GM21381 (cell line): ENCODE data around the gene MEPCE.
A peak's percentile ranks its signal among the peaks of the same experiment; 100 is the strongest.
"Not testable (repeated sequence)": the region's sequence is repeated elsewhere in the genome, so short reads cannot be mapped to it uniquely, and the experiment has no call there.

ENCODE experiments used
- ATAC-seq: cut with Tn5 transposase; IDR thresholded peaks from one replicate; pipeline ENCODE4 v1.9.1; 2021; ENCODE audit warnings: mild to moderate bottlenecking, moderate library complexity; ENCODE audit not compliant: unreplicated experiment

Gene MEPCE, protein sequence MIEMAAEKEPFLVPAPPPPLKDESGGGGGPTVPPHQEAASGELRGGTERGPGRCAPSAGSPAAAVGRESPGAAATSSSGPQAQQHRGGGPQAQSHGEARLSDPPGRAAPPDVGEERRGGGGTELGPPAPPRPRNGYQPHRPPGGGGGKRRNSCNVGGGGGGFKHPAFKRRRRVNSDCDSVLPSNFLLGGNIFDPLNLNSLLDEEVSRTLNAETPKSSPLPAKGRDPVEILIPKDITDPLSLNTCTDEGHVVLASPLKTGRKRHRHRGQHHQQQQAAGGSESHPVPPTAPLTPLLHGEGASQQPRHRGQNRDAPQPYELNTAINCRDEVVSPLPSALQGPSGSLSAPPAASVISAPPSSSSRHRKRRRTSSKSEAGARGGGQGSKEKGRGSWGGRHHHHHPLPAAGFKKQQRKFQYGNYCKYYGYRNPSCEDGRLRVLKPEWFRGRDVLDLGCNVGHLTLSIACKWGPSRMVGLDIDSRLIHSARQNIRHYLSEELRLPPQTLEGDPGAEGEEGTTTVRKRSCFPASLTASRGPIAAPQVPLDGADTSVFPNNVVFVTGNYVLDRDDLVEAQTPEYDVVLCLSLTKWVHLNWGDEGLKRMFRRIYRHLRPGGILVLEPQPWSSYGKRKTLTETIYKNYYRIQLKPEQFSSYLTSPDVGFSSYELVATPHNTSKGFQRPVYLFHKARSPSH

DNA sequence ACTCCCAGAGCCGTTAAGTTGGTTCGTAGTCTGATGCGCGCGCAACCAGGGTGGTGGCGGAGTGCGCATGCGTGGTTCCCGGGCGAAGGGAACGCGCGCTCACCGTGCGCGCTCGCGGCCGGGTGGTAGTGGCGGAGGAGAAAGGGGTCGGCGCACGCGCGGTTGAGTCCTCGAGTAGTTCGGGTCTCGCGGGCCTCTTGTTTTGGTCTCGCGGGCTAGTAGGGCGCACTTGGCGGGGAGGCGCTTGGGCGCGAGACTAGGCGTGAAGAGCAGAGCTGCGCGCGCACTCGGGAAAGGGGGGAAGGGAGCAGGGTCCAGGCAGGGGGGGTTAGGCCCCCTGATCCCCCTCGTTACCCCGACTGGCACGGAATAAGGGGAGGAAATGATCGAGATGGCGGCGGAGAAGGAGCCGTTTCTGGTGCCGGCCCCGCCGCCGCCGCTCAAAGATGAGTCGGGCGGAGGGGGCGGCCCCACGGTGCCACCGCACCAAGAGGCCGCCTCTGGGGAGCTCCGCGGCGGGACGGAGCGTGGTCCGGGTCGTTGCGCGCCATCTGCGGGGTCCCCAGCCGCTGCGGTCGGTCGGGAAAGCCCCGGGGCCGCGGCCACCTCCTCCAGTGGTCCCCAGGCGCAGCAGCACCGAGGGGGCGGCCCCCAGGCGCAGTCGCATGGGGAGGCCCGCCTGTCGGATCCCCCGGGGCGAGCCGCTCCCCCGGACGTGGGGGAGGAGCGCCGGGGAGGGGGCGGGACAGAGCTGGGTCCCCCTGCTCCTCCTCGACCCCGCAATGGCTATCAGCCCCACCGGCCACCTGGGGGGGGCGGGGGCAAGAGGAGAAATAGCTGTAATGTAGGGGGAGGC is at the start of gene MEPCE:
Gene MEPCE (plus strand): TSS at position 195 of the 856 bp plus-strand sequence. CDS start 188 bp downstream, at position 383.
- ATAC-seq, result peak; percentile 37

DNA sequence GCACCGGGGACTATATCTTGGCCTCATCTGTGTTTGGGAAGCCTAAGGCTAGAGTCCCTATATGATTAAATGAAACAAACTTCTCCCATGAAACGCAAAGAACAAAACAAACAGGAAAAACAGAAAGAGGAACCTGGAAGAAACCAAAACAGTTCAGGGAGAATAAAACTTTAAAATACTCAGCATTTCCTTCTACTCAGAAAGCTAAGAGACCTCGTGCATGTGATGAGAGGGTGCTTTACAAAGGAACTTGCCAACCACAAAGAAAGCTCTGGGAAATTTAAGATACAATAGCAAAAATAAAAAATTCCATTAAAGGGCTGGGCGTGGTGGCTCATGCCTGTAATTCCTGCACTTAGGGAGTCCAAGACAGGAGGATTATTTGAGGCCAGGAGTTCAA is 49.4 kb upstream of the MEPCE start:
- ATAC-seq, result no peak

DNA sequence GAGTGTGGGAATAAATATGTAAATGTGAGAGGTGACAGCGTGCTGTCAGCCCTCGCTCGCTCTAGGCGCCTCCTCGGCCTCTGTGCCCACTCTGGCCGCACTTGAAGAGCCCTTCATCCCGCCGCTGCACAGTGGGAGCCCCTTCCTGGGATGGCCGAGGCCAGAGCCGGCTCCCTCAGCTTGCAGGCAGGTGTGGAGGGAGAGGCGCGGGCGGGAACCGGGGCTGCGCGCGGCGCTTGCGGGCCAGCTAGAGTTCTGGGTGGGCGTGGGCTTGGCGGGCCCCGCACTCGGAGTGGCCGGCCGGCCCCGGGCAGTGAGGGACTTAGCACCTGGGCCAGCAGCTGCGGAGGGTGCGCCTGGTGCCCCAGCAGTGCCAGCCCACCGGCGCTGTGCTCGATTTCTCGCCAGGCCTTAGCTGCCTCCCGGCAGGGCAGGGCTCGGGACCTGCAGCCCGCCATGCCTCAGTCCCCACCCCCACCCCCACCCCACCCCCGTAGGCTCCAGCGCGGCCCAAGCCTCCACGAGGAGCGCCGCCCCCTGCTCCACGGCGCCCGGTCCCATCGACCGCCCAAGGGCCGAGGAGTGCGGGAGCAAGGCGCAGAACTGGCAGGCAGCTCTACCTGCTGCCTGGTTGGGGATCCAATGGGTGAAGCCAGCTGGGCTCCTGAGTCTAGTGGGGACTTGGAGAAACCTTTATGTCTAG is 47.9 kb upstream of the MEPCE start:
- not testable (repeated sequence) for ATAC-seq

DNA sequence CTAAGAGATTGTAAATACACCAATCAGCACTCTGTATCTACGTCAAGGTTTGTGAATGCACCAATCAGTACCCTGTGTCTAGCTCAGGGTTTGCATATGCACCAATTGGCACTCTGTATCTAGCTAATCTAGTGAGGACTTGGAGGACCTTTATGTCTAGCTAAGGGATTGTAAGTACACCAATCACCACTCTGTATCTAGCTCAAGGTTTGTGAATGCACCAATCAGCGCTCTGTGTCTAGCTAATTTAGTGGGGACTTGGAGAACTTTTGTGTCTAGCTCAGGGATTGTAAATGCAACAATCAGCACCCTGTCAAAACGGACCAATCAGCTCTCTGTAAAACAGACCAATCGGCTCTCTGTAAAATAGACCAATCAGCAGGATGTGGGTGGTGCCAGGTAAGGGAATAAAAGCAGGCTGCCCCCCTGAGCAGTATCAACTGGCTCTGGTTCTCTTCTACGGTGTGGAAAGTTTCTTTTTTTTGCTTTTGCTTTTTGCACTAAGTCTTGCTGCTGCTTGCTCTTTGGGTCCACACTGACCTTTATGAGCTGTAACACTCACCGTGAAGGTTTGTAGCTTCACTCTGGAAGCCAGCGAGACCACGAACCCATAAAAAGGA is 47.3 kb upstream of the MEPCE start:
- not testable (repeated sequence) for ATAC-seq

DNA sequence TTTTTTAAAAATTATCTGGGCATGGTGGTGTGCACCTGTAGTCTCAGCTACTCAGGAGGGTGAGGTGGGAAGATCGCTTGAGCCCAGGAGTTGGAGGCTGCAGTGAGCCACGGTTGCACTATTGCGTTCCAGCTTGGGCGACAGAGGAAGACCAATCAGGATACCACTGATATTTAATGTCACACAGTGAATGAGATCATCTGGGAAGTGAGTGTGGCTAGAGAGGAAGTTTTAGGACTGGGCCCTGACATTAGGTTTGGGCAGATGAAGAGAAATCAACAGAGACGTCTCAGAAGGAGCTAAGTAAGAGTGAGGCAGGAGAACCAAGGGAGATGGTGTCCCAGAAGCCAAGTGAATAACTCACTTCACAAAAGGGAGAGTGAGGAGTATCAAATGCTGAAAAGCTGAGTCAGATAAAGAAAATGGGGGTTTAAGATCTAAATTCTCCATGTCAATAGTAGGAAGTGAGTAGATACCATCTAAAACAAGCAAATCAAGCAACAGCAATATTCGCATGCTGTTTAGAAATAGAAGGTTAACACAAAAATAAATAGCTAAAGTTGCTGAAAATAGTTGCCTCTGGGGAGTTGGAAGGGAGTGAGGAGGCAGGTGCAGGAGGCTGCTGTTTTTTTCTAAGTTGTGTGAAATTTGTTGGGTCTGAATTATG is 44.9 kb upstream of the MEPCE start:
- ATAC-seq, result no peak

DNA sequence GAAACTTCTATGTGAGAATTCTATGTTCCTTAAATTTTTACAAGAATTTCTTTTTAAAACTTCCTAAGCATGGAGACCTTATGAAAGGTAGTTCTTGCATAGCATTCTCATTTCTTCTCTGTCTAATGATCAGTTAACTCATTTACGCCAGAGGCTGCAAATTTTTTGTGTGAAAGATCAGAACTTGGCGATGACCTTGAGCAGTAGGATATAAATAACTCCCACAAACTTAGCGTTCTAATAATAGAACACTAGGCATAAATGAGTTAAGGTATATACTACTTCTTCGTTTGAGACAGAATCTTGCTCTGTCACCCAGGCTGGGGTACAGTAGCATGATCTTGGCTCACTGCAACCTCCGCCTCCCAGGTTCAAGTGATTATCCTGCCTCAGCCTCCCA is 42.7 kb upstream of the MEPCE start:
- ATAC-seq, result no peak

DNA sequence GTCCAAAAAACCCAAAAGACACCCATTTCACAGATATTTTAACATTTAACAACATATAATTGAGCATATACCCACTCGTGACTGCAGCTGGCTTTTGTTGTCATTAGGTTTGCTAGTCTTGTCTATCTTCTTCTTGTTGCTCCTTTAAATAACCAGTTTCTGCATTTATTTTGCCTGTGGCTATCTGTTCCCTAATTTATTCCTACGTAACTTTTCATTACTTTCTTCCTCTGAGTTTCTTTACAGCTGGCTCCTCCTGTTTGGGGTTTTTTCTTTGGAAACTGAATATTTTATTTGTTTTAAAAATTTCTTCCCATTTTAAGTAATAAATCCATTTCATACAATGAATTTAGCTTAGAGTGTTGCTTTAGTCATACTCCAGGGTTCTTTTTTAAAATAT is 41.9 kb upstream of the MEPCE start:
- ATAC-seq, result no peak

DNA sequence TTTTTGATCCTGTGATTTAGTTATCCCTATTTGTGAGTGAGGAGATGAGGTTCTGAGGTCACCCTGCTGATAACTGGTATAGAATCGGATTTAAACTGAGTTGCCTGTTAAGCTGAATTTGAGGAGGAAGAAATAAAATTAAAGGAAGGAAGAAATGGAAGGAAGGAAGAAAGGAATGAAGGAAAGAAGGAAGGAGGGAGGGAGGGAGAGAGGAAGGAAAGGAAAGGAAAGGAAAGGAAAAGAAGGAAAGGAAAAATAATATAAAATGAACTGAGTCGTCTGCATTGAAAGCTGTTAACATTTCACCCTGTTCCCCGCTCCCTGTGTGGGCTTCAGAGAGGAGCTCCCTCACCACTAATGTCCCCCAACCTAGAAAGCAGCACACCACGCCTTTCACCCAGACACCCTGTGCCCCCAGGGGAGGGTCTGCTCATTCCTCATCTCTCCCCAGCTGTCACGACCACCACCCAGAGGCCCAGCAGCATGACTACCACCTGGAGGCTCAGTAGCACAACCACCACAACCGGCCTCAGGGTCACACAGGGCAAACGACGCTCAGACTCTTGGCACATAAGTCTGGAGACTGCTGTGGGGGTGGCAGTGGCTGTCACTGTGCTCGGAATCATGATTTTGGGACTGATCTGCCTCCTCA is 40.1 kb upstream of the MEPCE start:
- ATAC-seq, result no peak

DNA sequence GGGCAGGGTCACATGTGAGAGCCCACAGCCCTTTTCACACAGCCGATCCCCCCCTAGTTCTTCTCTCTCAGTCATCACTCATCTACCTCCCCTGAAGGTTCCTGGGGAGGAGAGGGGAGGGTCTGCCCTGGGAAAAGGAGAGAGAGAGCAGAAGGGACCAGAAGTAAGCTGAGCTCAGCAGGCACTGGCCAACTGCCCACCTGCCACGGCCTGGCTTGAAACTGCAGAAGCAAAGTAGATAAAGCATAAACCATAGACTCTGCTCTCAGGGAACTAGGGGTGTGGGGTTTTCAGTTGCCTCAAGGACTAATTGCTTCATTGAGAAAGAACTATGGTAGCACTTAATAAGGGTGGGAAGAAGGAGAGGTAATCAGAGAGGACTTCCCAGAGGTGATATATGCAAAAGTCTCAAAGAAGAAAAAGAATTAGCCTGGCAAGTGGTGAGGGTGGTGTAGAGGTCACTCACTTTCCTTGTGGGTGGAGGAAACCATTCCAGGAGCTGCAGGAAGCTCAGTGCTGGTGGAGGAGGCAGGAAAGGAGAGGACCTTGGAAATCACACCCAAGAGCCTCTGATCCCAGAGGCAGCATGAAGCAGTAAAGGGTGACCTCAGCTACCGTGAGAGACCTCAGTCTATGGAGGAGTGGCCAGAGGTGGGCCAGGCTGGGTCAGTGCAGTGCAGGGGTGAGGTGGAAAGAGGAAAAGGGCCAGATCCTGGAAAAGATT is 39.2 kb upstream of the MEPCE start:
- ATAC-seq, result no peak

DNA sequence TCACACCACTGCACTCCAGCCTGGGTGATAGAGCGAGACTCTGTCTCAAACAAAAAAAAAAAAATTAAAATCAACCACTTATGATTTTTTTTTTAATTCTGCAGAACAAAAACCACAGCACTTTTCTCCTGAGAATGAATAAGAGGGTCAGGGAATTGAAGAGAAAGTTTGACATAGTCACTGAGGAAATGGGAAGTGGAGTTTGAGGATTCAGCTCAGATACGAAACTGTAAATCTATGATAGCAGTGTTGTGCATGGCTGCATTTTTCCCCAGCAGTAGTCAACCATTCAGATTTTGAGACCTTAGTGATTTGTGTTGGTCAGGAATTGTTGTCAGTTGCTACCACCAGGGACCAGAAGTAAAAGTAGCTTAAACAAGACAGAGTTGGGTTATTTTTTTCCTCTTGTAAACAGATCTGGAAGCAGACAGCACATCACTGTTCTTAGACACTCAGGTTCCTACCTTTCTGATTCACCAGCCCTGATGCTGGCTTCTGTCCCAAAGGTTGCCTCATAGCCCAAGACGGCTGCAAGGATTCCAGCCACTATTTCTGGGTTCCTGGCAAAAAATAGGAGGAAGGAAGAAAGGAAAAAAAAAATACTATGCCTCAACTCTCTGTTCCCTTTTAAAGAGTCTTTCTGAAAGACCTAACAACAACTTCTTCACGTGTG is 36.3 kb upstream of the MEPCE start:
- no peak for ATAC-seq

DNA sequence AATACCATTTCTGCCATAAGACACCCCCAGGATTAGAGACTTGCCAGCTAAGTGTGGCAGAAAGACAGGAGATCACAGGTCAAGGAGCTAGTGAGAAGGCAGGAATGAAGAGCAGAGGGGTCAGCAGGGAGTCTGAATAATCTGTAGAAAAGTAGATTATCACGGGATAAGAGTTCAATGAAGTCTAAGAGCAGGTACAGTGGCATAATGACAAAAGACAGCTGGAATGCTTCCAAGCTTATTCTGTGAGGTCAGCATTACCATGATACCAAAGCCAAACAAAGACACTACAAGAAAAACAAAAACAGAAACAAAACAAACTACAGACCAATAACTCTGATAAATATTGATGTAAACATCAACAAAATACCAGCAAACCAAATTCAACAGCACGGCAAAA is 35.6 kb upstream of the MEPCE start:
- no peak for ATAC-seq

DNA sequence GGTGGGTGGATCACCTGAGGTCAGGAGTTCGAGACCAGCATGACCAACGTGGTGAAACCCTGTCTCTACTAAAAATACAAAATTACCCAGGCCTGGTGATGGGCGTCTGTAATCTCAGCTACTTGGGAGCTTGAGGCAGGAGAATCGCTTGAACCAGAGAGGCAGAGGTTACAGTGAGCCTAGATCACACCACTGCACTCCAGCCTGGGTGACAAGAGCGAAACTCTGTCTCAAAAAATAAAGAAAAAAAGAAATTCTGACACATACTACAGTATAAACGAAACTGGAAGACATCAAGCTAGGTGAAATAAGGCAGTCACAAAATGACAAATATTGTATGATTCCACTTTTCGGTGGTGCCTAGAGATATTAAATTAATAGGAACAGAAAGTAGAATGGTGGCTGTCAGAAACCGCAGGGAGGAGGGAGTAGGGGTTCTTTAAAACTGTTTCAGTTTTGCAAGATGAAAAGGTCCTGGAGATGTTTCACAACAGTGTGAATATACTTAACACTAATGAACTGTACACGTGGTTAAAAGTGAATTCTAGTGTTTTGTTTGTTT is 33.1 kb upstream of the MEPCE start:
- peak; percentile 91 for ATAC-seq

DNA sequence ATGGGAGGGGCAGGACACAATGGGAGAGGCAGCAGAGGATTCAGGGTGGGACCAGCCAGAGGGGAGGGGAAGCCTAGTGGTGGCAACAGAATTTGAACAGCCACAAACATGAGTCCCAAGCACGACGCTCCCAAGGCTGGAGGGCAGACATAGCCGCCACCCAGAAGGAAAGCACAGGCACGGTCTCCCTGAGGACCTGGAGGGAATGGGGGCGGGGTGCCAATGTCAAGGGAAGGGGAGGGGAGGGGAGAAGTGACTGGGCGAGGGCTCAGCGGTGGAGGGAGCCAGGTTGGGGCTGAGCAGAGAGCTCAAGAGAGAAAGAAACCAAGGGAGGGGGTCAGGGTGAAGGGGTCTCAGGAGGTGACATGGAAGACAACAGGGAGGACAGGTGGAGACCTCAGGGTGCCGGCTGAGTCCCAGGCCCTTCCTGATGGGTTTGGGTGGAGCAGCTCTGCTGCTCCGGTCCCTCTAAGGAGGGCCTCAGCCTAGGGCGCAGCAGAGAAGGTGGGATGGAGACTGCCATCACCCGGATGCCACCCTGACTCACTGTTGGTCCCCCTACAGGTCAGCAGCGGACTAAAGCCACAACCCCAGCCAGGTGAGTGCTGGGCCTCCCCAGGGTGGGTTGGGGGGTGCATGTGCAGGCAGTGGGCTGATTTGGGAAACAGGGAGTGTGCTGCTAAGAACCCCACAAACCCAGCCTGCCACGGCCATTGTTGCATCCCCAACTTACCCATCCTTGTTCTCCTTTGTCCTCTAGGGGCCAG is 32.1 kb upstream of the MEPCE start:
- ATAC-seq, result no peak

DNA sequence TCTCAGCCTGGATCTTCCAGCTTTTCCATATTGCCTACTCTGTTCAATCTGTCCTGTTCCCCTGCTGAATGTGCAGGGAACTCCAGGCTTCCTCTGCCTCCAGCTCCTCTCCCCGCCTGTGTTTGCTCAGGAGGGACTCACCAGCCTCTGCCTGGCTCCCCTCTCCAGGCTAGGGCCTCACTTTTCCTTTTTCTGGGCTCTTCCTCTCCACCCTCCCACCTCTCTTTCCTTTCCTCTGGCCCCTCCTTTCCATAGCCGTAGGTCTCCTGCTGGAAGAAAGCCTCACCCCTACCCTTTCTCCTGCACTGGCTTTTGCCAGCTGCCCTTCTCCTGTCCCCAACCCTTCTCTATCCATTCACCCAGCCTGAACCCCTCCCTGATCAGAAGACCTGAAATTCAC is 31.4 kb upstream of the MEPCE start:
- ATAC-seq, result no peak

DNA sequence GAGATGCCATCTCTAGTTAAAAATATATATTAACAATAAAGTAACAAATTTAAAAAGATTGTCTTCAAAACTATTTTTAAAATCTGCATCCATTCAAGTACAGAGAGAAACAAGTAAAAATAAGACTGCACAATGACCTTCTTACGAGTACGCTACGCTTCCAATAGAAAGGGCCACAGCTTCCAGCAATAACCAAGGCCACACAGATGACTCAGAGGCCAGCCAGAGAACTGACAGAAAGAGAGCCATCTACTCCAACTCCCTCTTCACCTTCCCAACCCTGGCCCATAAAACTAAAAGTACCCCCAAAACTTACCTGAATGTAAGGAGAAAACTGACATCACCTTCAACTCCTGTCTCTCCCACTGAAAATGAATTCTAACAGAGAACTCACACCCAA is 29.6 kb upstream of the MEPCE start:
- no peak for ATAC-seq

DNA sequence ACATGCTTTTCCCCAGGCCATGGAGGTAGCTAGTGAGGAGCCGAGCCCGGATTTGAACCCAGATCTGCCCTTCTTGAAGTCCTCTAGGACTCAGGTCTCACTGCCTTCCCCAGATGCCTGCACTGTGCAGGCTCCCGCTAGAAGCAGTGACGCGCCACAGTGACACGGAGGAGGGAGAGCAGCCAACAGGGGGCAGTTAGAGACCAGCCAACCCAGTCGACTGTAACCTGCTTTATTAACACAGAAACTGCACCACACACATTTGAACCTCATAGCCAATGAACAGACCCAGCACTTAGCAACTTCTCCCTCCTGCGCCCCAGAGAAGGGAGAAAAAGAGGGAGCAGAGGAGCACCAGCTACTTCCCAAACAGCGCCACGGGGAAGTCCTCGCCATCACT is 29.0 kb upstream of the MEPCE start:
- ATAC-seq, result no peak

DNA sequence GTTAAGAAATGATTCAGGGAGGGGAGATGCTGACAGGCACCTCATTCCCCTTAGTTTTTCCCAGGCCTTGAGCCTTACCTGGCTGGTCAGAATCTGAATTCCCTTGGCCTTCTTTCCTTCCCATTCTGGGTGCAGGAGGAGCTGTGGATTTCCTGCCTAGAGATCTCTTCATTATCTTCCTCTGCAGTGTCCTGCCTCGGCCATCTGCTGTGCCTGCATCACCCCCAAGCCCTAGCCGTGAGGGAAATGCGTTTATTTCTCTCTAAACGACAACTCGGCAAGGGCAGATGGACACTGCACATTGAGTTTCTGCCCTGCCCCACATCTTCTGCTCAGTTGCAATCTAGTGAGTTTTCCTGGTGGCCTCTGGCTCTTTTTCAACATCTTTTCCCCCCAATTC is 27.8 kb upstream of the MEPCE start:
- ATAC-seq, result no peak
